IMR-90 (cell line): Measurements from ENCODE around the gene CUL4A. TPM values are rescaled to one million over a fixed set of nuclear protein-coding genes. Genes with fewer than 3 reads are reported as not detected.

ENCODE experiments used
- ATAC-seq: fragments of 200-7000 bp; cut with Tn5 transposase; 2 replicates; pipeline ENCODE4 v1.9.1; 2020; ENCODE audit warnings: low read depth, mild to moderate bottlenecking, moderate library complexity
- BruUV-seq: library from RNA; stranded (reverse); fragments of 400-500 nt; replicated peaks from 2 replicates; lab custom pipeline; 2021; lab: Mats Ljungman, UMichigan
- CTCF ChIA-PET: fragments of 300-600 bp; formaldehyde crosslinking; extraction: SDS; loops from one replicate; lab custom pipeline; 2021; ENCODE audit warnings: antibody characterized with exemption; lab: Yijun Ruan, JAX
- POLR2A ChIA-PET: fragments of 300-600 bp; sonication (Branson Sonifier 250); formaldehyde crosslinking; loops from one replicate; lab custom pipeline; 2022; ENCODE audit warnings: antibody characterized with exemption; ENCODE audit not compliant: unreplicated experiment; lab: Charles Lee
- DNase-seq: peaks from one replicate; pipeline ENCODE4 v3.0.0; 2013
- H2AFZ ChIP-seq: replicated peaks from 2 replicates; pipeline ENCODE3; 2013; ENCODE audit warnings: low read length, mild to moderate bottlenecking; ENCODE audit not compliant: poor library complexity
- H2AK5ac ChIP-seq: 2 replicates; pipeline ENCODE4 v1.6.1; 2013; ENCODE audit warnings: low read depth, low read length, inconsistent platforms
- H2AK9ac ChIP-seq: replicated peaks from 2 replicates; pipeline ENCODE3; 2013; ENCODE audit warnings: mild to moderate bottlenecking, low read depth, low read length, moderate library complexity; ENCODE audit not compliant: poor library complexity
- H2BK120ac ChIP-seq: 2 replicates; pipeline ENCODE4 v1.6.1; 2013; ENCODE audit warnings: low read depth, low read length, inconsistent platforms
- H2BK15ac ChIP-seq: 3 replicates; pipeline ENCODE4 v1.6.1; 2013; ENCODE audit warnings: low read depth, low read length, inconsistent platforms
- H2BK20ac ChIP-seq: 2 replicates; pipeline ENCODE4 v1.6.1; 2013; ENCODE audit warnings: low read depth, mild to moderate bottlenecking, inconsistent platforms, low read length, moderate library complexity
- H2BK5ac ChIP-seq: 2 replicates; pipeline ENCODE4 v1.6.1; 2013; ENCODE audit warnings: mild to moderate bottlenecking, low read depth, low read length, inconsistent platforms; ENCODE audit not compliant: poor library complexity, severe bottlenecking
- H3K14ac ChIP-seq: replicated peaks from 2 replicates; pipeline ENCODE4 v1.6.1; 2013; ENCODE audit warnings: low read depth, low read length, inconsistent platforms
- H3K18ac ChIP-seq: 2 replicates; pipeline ENCODE4 v1.6.1; 2013; ENCODE audit warnings: low read depth, low read length, control low read depth
- H3K23ac ChIP-seq: 2 replicates; pipeline ENCODE4 v1.6.1; 2013; ENCODE audit warnings: low read depth, low read length, inconsistent platforms
- H3K27ac ChIP-seq: 2 replicates; pipeline ENCODE4 v1.5.1; 2013; ENCODE audit warnings: mild to moderate bottlenecking, control low read depth, low read length; ENCODE audit not compliant: insufficient read depth
- H3K27me3 ChIP-seq: 2 replicates; pipeline ENCODE4 v1.6.1; 2013; ENCODE audit warnings: low read length; ENCODE audit not compliant: control insufficient read depth, insufficient read depth
- H3K36me3 ChIP-seq: 2 replicates; pipeline ENCODE4 v1.6.1; 2013; ENCODE audit warnings: low read length, mixed read lengths; ENCODE audit not compliant: control insufficient read depth, insufficient read depth
- H3K4ac ChIP-seq: 2 replicates; pipeline ENCODE4 v1.6.1; 2013; ENCODE audit warnings: low read depth, low read length, inconsistent platforms
- H3K4me1 ChIP-seq: 2 replicates; pipeline ENCODE4 v1.6.1; 2013; ENCODE audit warnings: low read length, mixed read lengths; ENCODE audit not compliant: control insufficient read depth, insufficient read depth
- H3K4me2 ChIP-seq: 2 replicates; pipeline ENCODE4 v1.6.1; 2013; ENCODE audit warnings: low read depth, mild to moderate bottlenecking, control low read depth, low read length, moderate library complexity
- H3K4me3 ChIP-seq: 2 replicates; pipeline ENCODE4 v1.5.1; 2013; ENCODE audit warnings: low read depth, mild to moderate bottlenecking, control low read depth, low read length, moderate library complexity; ENCODE audit not compliant: insufficient read depth
- H3K56ac ChIP-seq: 2 replicates; pipeline ENCODE4 v1.6.1; 2013; ENCODE audit warnings: low read length, inconsistent platforms; ENCODE audit not compliant: insufficient read depth; ENCODE audit errors: extremely low read depth
- H3K79me1 ChIP-seq, 2 experiments: 2 replicates each; pipeline ENCODE4 v1.6.1; 2013; ENCODE audit warnings: low read length in 2 of 2, inconsistent platforms in 1 of 2, low read depth in 1 of 2
- H3K9ac ChIP-seq: 2 replicates; pipeline ENCODE4 v1.6.1; 2013; ENCODE audit warnings: low read depth, low read length, control low read depth
- H3K9me1 ChIP-seq: 2 replicates; pipeline ENCODE4 v1.6.1; 2013; ENCODE audit warnings: low read length, inconsistent platforms; ENCODE audit not compliant: insufficient read depth
- H3K9me3 ChIP-seq: 2 replicates; pipeline ENCODE4 v1.6.1; 2013; ENCODE audit warnings: low read length; ENCODE audit not compliant: control insufficient read depth, insufficient read depth
- H4K20me1 ChIP-seq: 2 replicates; pipeline ENCODE4 v1.6.1; 2013; ENCODE audit warnings: low read length, inconsistent platforms; ENCODE audit not compliant: insufficient read depth
- H4K5ac ChIP-seq: 2 replicates; pipeline ENCODE4 v1.6.1; 2013; ENCODE audit warnings: mild to moderate bottlenecking, low read depth, low read length, control low read depth
- H4K8ac ChIP-seq, 2 experiments: 2 replicates each; pipeline ENCODE4 v1.6.1; 2013; ENCODE audit warnings: low read depth in 2 of 2, low read length in 2 of 2, control low read depth in 1 of 2, inconsistent platforms in 1 of 2
- H4K91ac ChIP-seq: 2 replicates; pipeline ENCODE4 v1.6.1; 2013; ENCODE audit warnings: low read depth, low read length, inconsistent platforms; ENCODE audit not compliant: insufficient read depth
- BHLHE40 ChIP-seq: fragments of 150-350 bp; IDR thresholded peaks from 2 replicates; pipeline ENCODE4 v1.6.1; 2016; ENCODE audit warnings: mild to moderate bottlenecking, low read depth, low read length
- CEBPB ChIP-seq: IDR thresholded peaks from 2 replicates; pipeline ENCODE4 v1.6.1; 2012; ENCODE audit warnings: low read depth, low read length, improper control_type of control experiment
- CHD1 ChIP-seq: IDR thresholded peaks from 2 replicates; pipeline ENCODE4 v1.6.1; 2012; ENCODE audit warnings: low read depth, low read length, improper control_type of control experiment
- ELK1 ChIP-seq: fragments of 150-350 bp; IDR thresholded peaks from 2 replicates; pipeline ENCODE4 v1.6.1; 2016; ENCODE audit warnings: low read depth, mild to moderate bottlenecking, low read length, moderate library complexity, borderline replicate concordance
- FOS ChIP-seq: fragments of 150-350 bp; IDR thresholded peaks from 2 replicates; pipeline ENCODE4 v1.6.1; 2016; ENCODE audit warnings: low read depth, low read length
- MAFK ChIP-seq: IDR thresholded peaks from 2 replicates; pipeline ENCODE4 v1.6.1; 2012; ENCODE audit warnings: low read depth, low read length, improper control_type of control experiment
- MAZ ChIP-seq: IDR thresholded peaks from 2 replicates; pipeline ENCODE4 v1.6.1; 2012; ENCODE audit warnings: low read depth, mild to moderate bottlenecking, low read length, improper control_type of control experiment, moderate library complexity, borderline replicate concordance
- MXI1 ChIP-seq: IDR thresholded peaks from 2 replicates; pipeline ENCODE4 v1.6.1; 2012; ENCODE audit warnings: low read depth, mild to moderate bottlenecking, low read length, moderate library complexity, borderline replicate concordance
- POLR2A ChIP-seq: IDR thresholded peaks from 2 replicates; pipeline ENCODE4 v1.6.1; 2012; ENCODE audit warnings: mild to moderate bottlenecking, low read depth, low read length
- RAD21 ChIP-seq: IDR thresholded peaks from 2 replicates; pipeline ENCODE4 v1.6.1; 2012; ENCODE audit warnings: low read length, improper control_type of control experiment
- RCOR1 ChIP-seq: IDR thresholded peaks from 2 replicates; pipeline ENCODE4 v1.6.1; 2012; ENCODE audit warnings: mild to moderate bottlenecking, low read length, improper control_type of control experiment; ENCODE audit not compliant: insufficient replicate concordance
- RFX5 ChIP-seq: IDR thresholded peaks from 2 replicates; pipeline ENCODE4 v1.8.0; 2012; ENCODE audit warnings: low read depth, mild to moderate bottlenecking, low read length, moderate library complexity
- WGBS, 2 experiments: methylation state at CpG; one replicate each; pipeline versions ENCODE4 v1.1.5 to v1.1.7; 2013; ENCODE audit warnings: missing lambda C conversion rate in 2 of 2; ENCODE audit not compliant: insufficient read length in 1 of 2; ENCODE audit errors: extremely low coverage in 2 of 2; 5-methylcytosine and 5-hydroxymethylcytosine counted together
- dilution Hi-C: fragments of 300-500 bp; cut with HindIII; formaldehyde crosslinking; loops from one replicate; pipeline ENCODE4 v1.14.3; 2018; ENCODE audit warnings: low sequenced_read_pairs; ENCODE audit not compliant: unreplicated experiment
- in situ Hi-C: fragments of 300-500 bp; cut with MboI; formaldehyde crosslinking; loops from 3 replicates; pipeline ENCODE4 v1.14.3; 2019; ENCODE audit warnings: low sequenced_read_pairs, inconsistent platforms, mixed read lengths
- intact Hi-C: fragments of 100-400 bp; cut with micrococcal nuclease; formaldehyde crosslinking; loops from 2 replicates; pipeline ENCODE4 v1.10.0; 2022
- polyA plus RNA-seq, 3 experiments: library from polyadenylated mRNA; depleted of rRNA; stranded (reverse); fragments of >200 nt; gene quantifications; 2 replicates each; pipeline ENCODE4 v1.2.3, GENCODE V29; 2012; ENCODE audit warnings: low replicate concordance in 1 of 3
- total RNA-seq: library from RNA; depleted of rRNA; stranded (reverse); fragments of >200 nt; gene quantifications from 2 replicates; pipeline ENCODE4 v1.2.3, GENCODE V29; 2012
- TF ChIP-seq, protein P1 (sequence below): fragments of 150-350 bp; IDR thresholded peaks from 2 replicates; pipeline ENCODE4 v1.6.1; 2017; ENCODE audit warnings: mild to moderate bottlenecking, antibody characterized with exemption, low read length, low read depth

The CUL4A gene
- total and polyA plus RNA-seq, 2 of the 4 experiments (the other 2 are of a cell fraction): 86.0 to 146 TPM

DNA sequence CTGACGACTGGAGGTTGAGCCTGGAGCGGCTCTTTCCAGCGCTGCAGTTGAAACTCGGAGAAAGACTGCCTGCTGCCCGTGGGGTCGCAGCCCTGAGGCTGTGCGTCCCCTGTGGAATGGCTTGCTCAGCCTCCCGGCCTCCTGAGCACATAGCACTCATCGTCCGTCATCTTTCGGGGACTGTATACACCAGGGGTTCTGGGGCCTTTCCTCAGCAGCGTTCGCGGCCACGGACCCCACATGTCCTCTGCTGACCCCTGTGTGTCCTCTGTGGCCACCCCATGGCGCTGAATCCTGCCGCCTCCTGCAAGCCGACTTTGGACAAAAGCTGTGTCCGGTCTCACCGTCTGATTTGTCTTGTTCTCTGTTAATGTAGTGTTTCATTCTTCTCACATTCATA, 20.4 kb downstream of the CUL4A start:
- no peak for DNase-seq
- H3K79me1 ChIP-seq: peaks cover 41 to 60% of the 10 kb centered on the region in 2 experiments
- no peak overlapping the region for H4K5ac ChIP-seq
- H2AK5ac ChIP-seq: no peak overlapping the region
- peaks cover 24% of the 10 kb centered on the region for H4K20me1 ChIP-seq
- intact Hi-C loops (loop anchor here (10.0 kb wide), 1 partner anchor 285 kb away; no protein-coding TSS in a partner anchor), in situ Hi-C loops (loop anchor here (5.0 to 25.0 kb wide), 2 partner anchors 192 to 292 kb away; no protein-coding TSS in a partner anchor), dilution Hi-C loops (no loop called here)
- ChIA-PET CTCF (no interaction called here), POLR2A (no interaction called here)
- H3K27ac ChIP-seq: no peak overlapping the region; the same call in 1 of the 2 replicates
- peaks cover 50% of the 10 kb centered on the region for H3K36me3 ChIP-seq
- no peak overlapping the region for H2BK20ac ChIP-seq
- H3K4me1 ChIP-seq: peaks cover 8% of the 10 kb centered on the region; the same call in 1 of the 2 replicates
- no peak overlapping the region for H3K23ac ChIP-seq
- WGBS, 2 experiments: 56% methylated on average over 15 of the region's 20 CpGs; no CpG with 5 or more reads in 1 of the 2 experiments
- no peaks in the 10 kb centered on the region for H3K9me3 ChIP-seq
- H3K14ac ChIP-seq: no peak overlapping the region
- TF ChIP-seq MXI1 (no peak), RAD21 (no peak), ELK1 (no peak), FOS (no peak), MAFK (no peak), BHLHE40 (no peak), CHD1 (no peak), POLR2A (no peak), RFX5 (no peak), MAZ (no peak), RCOR1 (no peak), CEBPB (no peak)
- TF ChIP-seq, protein P1, sequence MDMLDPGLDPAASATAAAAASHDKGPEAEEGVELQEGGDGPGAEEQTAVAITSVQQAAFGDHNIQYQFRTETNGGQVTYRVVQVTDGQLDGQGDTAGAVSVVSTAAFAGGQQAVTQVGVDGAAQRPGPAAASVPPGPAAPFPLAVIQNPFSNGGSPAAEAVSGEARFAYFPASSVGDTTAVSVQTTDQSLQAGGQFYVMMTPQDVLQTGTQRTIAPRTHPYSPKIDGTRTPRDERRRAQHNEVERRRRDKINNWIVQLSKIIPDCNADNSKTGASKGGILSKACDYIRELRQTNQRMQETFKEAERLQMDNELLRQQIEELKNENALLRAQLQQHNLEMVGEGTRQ: no peak
- no peak overlapping the region for H4K8ac ChIP-seq
- no peak overlapping the region for H2BK5ac ChIP-seq
- H3K4me3 ChIP-seq: no peak overlapping the region
- H3K56ac ChIP-seq: no peak overlapping the region
- H3K4me2 ChIP-seq: no peak overlapping the region
- no peak overlapping the region for H2AFZ ChIP-seq
- H3K27me3 ChIP-seq: no peaks in the 10 kb centered on the region
- ATAC-seq: no peak
- H4K91ac ChIP-seq: no peak overlapping the region
- no peak overlapping the region for H2BK15ac ChIP-seq
- no peak overlapping the region for H2AK9ac ChIP-seq
- no peak overlapping the region for H2BK120ac ChIP-seq
- H3K9me1 ChIP-seq: peaks cover 23% of the 10 kb centered on the region
- TSS peak; percentile 3 for BruUV-seq
- H3K18ac ChIP-seq: no peak overlapping the region
- no peak overlapping the region for H3K9ac ChIP-seq
- H3K4ac ChIP-seq: no peak overlapping the region
